Thymus (tissue), 11 donors: ENCODE measurements around the gene ZFAND3. TPM values are rescaled to one million over a fixed set of nuclear protein-coding genes. Genes with fewer than 3 reads are reported as not detected.

ENCODE experiments used
- DNase-seq, 9 donors: peaks; one replicate each; pipeline ENCODE4 v3.0.0-alpha.2; 2013; ENCODE audit warnings: low spot score in 9 of 9, low read depth in 6 of 9, missing footprints in 1 of 9
- H3K27ac ChIP-seq, 2 donors: one replicate each; pipeline ENCODE4 v1.5.1; 2013; ENCODE audit warnings: control low read depth in 1 of 2, low read depth in 1 of 2, low read length in 1 of 2, mild to moderate bottlenecking in 1 of 2, moderate library complexity in 1 of 2
- H3K27me3 ChIP-seq, 2 donors: one replicate each; pipeline ENCODE4 v1.5.1; 2013; ENCODE audit warnings: low read length in 1 of 2; ENCODE audit not compliant: control insufficient read depth in 2 of 2, insufficient read depth in 1 of 2
- H3K36me3 ChIP-seq, 2 donors: one replicate each; pipeline ENCODE4 v1.5.1; 2013; ENCODE audit warnings: low read length in 1 of 2, mild to moderate bottlenecking in 1 of 2, moderate library complexity in 1 of 2; ENCODE audit not compliant: control insufficient read depth in 2 of 2, insufficient read depth in 2 of 2
- H3K4me1 ChIP-seq, 2 donors: one replicate each; pipeline ENCODE4 v1.5.1; 2013; ENCODE audit warnings: low read length in 2 of 2; ENCODE audit not compliant: control insufficient read depth in 2 of 2, insufficient read depth in 2 of 2
- H3K4me3 ChIP-seq, 2 donors: one replicate each; pipeline ENCODE4 v1.5.1; 2013; ENCODE audit warnings: low read length in 2 of 2, control low read depth in 1 of 2, mild to moderate bottlenecking in 1 of 2
- H3K9me3 ChIP-seq, 2 donors: one replicate each; pipeline ENCODE4 v1.5.1; 2013; ENCODE audit warnings: low read length in 1 of 2, mild to moderate bottlenecking in 1 of 2; ENCODE audit not compliant: control insufficient read depth in 2 of 2, insufficient read depth in 1 of 2
- WGBS: extraction: QIAGEN DNeasy Blood & Tissue Kit; methylation state at CpG from one replicate; pipeline ENCODE4 v1.1.7; 2013; 5-methylcytosine and 5-hydroxymethylcytosine counted together
- polyA plus RNA-seq: library from polyadenylated mRNA; stranded (reverse); fragments of 200-250 nt; gene quantifications from one replicate; pipeline ENCODE4 v1.2.3, GENCODE V29; 2013
- total RNA-seq: library from RNA; stranded (reverse); fragments of 120-200 nt; gene quantifications from one replicate; pipeline ENCODE4 v1.2.4, GENCODE V29; 2013
- donor health status: healthy.

ZFAND3 gene
- total and polyA plus RNA-seq, 2 donors: 8.5 to 25.7 TPM

DNA sequence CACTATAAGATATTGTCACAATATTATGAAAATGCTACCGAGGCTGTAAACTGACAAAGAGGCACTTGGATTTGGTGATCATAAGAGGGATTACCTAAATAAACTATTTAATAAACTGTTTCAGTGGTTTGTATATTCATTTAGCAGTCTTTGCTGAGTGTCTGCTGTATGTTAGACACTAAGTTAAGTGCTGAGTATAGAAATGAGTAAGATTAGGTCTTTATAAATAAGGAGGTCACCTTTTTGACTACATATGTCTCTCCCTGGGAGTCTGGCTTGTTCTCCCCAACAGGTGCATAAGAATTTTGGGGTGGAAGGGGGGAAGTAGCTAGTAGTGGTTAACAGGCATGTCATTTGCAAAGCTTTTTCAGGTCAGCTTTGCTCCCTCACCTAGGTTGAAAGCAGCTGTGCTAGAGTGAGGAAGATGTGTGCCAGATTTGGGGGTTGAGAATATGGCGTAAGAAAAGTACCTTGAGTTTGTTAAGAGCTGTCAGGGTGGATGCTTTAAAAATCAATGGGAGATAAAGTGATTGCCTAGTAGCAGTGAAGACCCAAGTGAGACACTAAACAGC is 246.3 kb downstream of the ZFAND3 start:
- Histone ChIP-seq H3K4me3 (no peak overlapping the region), H3K4me1 (peaks cover 25 to 32% of the 10 kb centered on the region in 2 donors), H3K36me3 (peaks cover 11 to 23% of the 10 kb centered on the region in 2 donors), H3K27me3 (no peaks in the 10 kb centered on the region), H3K27ac (peak overlapping the region; percentile 60 to 69), H3K9me3 (no peaks in the 10 kb centered on the region)
- WGBS: 65% methylated on average over 2 of the region's 2 CpGs
- DNase-seq: peak in 6 of 9 donors; percentile 9 to 71 (median 48)

DNA sequence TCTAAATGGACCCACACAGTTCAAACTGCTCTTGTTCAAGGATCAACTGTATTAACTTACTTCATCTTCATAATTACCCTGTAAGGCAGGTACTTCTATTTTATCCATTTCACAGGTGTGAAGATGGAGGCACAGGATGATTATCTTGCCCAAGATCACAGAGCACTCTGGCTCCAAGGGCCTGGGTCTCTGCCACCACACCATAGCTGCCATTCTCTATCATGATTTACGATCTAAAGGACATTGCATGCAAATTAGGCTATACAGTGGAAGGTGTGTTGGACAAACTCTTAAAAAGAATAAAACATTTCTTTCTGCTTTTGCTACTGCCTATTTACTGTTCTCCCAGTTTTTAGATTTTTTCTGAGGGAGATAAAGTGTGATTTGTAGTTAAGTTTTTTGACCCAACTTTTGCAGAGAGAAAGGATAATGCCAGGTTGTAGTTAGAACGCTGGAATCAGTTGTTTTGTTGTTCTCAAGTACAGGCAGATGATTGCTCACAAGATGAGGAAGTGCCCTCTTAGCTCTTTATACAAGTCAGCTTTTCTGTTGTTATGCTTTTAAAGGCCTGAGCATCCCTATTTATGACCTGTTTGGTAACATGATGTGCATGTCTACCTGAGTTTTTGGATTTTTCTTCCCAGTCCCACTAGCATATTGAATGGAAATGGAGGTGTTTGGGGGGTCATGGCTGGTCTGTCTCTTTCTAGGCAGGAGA is 247.9 kb downstream of the ZFAND3 start:
- Histone ChIP-seq H3K27me3 (no peaks in the 10 kb centered on the region), H3K27ac (peak overlapping the region; percentile 37 to 71), H3K4me3 (no peak overlapping the region), H3K4me1 (peaks cover 25 to 32% of the 10 kb centered on the region in 2 donors), H3K9me3 (no peaks in the 10 kb centered on the region), H3K36me3 (peaks cover 4 to 13% of the 10 kb centered on the region in 2 donors)
- WGBS: 68% methylated on average over 2 of the region's 2 CpGs
- peak in 2 of 9 donors; percentile 21 to 28 for DNase-seq

DNA sequence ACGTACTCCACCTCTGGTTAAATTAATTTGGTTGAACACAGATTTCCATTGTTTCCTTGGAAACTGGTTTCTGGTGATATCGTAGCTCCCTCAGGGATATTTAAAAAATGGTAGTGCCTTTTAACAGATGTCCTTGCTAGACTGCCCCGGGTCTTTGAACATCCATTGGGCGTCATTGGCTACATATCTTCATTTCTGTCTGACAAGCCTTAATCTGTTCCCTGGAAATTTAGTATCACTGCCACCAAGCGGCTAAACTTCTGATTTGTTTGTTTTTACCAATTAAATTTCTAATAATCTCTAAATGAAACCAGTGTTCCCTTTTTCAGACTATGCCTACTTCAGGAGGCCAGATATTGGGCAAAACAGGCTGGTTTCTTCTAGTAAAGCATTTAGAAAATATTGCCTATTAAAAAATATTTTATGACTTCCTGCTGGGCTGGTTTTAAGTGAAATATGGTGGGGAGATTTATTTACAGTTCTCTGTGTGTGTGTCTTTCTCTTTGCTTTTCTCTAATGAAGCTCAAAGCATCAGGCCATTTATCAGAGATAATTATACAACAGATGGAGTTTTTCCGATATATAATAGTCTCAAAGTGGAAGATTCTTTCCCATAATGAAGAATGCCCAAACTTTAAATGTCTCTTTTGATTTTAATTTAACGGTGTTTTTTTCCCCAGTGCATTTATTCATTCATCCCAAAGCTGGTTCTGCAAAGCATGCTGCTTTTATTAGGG is 249.5 kb downstream of the ZFAND3 start:
- peaks cover 25 to 32% of the 10 kb centered on the region in 2 donors for H3K4me1 ChIP-seq
- 97% methylated on average over 7 of the region's 7 CpGs for WGBS
- H3K4me3 ChIP-seq: no peak overlapping the region
- peaks cover 0 to 3% of the 10 kb centered on the region in 2 donors for H3K36me3 ChIP-seq
- DNase-seq: no peak
- no peaks in the 10 kb centered on the region for H3K9me3 ChIP-seq
- H3K27ac ChIP-seq: no peak overlapping the region
- H3K27me3 ChIP-seq: no peaks in the 10 kb centered on the region

DNA sequence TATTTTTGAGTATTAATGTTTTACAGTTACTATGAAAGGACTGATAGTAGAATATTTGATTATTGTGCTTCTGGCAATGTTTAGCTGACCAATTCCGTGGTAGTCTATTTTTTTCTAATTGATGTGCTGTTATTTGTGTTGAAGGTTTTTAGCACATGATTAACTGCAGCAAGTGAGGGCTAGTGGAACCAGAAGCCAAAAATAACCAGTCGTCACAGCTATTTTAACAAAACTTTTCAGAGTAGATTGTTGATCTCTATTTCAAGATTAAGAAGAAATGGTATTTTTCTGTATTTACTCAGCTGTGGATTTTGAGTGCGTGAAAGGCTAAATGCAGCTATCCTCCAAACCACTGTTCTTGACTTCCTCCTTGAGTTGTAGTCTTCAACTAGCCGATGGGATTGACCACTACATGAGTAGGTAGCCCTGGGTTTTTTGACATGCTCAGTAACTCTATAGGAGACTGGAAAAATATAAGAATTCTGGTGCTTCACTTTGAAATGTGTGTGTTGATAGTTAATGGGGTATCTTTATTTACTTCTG is 258.0 kb downstream of the ZFAND3 start:
- Histone ChIP-seq H3K4me1 (no peaks in the 10 kb centered on the region), H3K27me3 (no peaks in the 10 kb centered on the region), H3K27ac (no peak overlapping the region), H3K4me3 (no peak overlapping the region), H3K36me3 (peaks cover 0 to 4% of the 10 kb centered on the region in 2 donors), H3K9me3 (no peaks in the 10 kb centered on the region)
- 92% methylated on average over 4 of the region's 4 CpGs for WGBS
- DNase-seq: no peak

DNA sequence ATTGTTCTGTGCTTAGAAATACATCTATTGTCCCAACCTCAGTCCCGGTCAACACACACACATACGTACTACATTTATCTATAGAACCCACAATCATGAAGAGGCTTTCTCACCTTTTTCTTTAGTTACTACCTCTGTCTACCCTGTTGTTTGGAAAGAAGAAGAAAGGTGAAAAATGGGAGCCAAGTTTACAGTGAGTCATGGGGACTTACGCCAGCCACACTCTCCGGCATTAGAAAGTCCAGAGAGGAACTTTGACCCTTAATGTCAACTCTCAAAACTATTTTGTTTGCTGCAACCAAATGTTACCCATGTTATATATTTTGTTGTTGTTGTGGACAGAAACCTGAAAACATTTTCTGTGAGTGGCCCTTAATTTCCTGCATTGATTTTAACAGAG is 259.1 kb downstream of the ZFAND3 start:
- H3K27ac ChIP-seq: no peak overlapping the region
- H3K4me1 ChIP-seq: no peaks in the 10 kb centered on the region
- no peaks in the 10 kb centered on the region for H3K9me3 ChIP-seq
- peaks cover 0 to 12% of the 10 kb centered on the region in 2 donors for H3K36me3 ChIP-seq
- DNase-seq: no peak
- no peak overlapping the region for H3K4me3 ChIP-seq
- H3K27me3 ChIP-seq: no peaks in the 10 kb centered on the region
- whole genome bisulfite sequencing: over 99% methylated on average over 4 of the region's 4 CpGs

DNA sequence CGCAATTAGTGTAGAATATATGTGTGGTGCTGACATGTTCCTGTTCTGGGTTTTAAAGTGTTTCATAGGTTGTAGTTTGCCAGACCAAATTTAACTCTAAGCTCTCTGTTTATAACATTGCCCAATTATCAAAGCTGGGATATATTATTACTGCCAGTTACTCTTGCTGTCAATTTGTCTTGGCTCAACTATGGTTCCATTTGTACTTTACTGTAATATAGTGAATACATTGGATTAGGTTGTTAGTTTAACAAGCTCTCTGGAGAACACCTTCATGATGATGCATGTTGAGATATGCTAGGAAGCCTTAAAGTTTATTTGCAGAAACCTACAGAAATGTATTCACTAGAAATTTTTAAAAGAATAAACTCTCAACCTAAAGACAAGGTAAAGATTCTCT is 259.6 kb downstream of the ZFAND3 start:
- Histone ChIP-seq H3K9me3 (no peaks in the 10 kb centered on the region), H3K4me3 (no peak overlapping the region), H3K4me1 (no peaks in the 10 kb centered on the region), H3K36me3 (peaks cover 0 to 12% of the 10 kb centered on the region in 2 donors), H3K27me3 (no peaks in the 10 kb centered on the region), H3K27ac (no peak overlapping the region)
- no peak for DNase-seq
- 97% methylated on average over 1 of the region's 1 CpG for WGBS

DNA sequence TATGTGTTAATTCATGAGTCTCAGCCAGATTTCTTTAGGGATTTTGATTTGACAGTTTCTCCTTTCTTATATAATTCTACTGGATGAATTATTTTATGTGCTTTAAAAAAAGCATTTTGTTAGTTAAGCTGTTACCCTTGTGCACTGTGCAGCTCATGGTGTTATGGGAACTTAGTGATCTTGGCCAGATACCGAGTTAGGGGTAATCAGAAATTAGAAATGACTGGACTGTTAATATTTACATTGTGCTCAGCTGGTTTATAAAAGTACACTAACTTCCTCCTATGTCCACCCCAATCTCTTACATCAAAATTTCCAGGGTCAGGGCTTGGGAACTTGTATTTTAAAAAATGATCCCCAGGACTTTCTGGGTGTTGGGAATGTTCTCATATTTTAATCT is 260.0 kb downstream of the ZFAND3 start:
- H3K4me1 ChIP-seq: no peaks in the 10 kb centered on the region
- H3K27me3 ChIP-seq: no peaks in the 10 kb centered on the region
- WGBS: 97% methylated on average over 1 of the region's 1 CpG
- DNase-seq: no peak
- no peak overlapping the region for H3K27ac ChIP-seq
- no peak overlapping the region for H3K4me3 ChIP-seq
- H3K9me3 ChIP-seq: no peaks in the 10 kb centered on the region
- H3K36me3 ChIP-seq: peaks cover 0 to 12% of the 10 kb centered on the region in 2 donors

DNA sequence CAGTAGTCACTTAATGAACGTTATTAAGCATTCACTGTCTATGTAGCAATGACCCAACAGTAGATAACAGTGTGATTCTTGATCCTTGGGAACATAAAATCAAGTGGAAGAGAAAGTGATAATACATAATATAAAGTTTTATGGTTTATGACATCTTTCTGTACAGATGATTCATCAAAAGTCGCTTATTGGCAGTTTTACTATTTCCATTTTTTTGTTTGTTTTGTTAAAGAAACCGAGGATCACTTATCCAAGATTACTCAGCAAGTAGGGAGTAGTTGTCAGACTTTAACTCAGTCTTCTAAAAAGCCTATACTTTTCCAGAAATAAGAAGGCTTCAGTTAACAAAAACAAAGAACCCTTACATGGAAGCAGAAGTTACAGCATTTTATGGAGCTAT is 260.8 kb downstream of the ZFAND3 start:
- H3K36me3 ChIP-seq: peaks cover 3 to 12% of the 10 kb centered on the region in 2 donors
- no peaks in the 10 kb centered on the region for H3K4me1 ChIP-seq

DNA sequence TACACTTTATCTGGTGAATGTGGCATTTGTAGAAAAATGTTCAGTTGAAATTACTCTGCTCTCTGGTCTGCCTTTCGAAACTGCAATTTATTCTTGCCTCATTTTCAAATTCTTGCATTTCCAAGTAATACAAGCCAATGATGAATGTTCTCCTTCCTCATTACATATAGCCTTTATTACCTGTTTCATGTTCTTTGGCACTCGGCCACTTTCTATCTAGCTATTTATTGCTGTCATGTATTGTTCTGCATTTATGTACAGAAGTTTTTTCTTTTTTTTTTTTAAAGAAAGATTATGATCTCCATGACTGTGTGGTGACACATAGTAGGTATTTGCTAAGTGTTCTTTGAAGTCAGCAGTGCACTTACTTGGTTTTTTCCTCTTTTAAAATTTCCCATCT is 261.4 kb downstream of the ZFAND3 start:
- WGBS: 95% methylated on average over 2 of the region's 2 CpGs
- DNase-seq: no peak
- H3K27ac ChIP-seq: no peak overlapping the region
- no peak overlapping the region for H3K4me3 ChIP-seq
- no peaks in the 10 kb centered on the region for H3K4me1 ChIP-seq
- no peaks in the 10 kb centered on the region for H3K9me3 ChIP-seq
- H3K27me3 ChIP-seq: no peaks in the 10 kb centered on the region
- peaks cover 3 to 12% of the 10 kb centered on the region in 2 donors for H3K36me3 ChIP-seq

More for the DNA sequence above, 260.8 kb downstream of the ZFAND3 start:
- Histone ChIP-seq H3K27ac (no peak overlapping the region), H3K9me3 (no peaks in the 10 kb centered on the region), H3K27me3 (no peaks in the 10 kb centered on the region), H3K4me3 (no peak overlapping the region)
- 96% methylated on average over 3 of the region's 3 CpGs for WGBS
- DNase-seq: no peak
